ENCODE results near the gene ZFP1. TPM values are rescaled to one million over a fixed set of nuclear protein-coding genes. Genes with fewer than 3 reads are reported as not detected.

The ZFP1 gene
- total RNA-seq, 1 experiment from 2014 or later = 9.7 TPM

DNA sequence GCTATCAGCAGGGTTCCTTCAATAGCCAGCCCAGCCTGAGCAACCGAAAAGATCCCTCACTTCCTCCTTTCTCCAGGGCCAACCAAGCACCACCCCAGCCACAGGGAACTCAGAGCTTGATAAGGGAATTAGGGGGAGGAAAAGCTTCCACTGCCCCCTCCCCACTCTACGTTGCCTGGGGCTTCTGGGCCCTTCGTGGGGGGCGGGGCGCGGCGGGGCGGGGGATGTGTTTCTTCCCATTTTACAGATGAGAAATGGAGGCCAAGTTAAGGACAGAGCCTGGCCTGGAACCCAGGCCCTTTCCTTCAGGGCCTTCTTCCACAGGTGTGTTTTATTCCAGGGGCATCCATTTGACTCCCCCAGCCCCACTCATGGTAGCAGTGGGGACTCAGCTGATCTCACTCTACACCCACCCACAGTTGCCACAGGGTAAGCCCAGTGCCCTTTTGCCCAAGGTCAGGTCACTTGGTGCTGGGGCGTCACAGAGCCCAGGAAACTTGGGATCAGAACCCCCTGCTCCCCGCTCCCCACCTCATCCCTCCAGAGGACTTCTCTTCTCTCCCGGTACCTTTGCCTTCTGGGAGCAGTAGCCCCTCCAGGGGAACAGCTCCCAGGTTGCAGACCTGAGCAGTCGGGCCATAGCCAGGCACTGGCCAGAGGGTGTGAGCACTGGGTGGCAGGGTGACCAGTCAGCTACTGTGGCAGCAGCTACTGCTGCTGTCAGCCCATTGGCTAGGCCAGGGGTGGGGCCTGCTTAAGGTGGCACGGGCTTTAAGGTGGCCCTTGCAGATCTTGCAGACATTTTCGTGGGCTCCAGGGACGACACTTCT lies 32.0 kb upstream of the ZFP1 start, which contains the start of gene LDHD:
Gene LDHD (minus strand): TSS at position 700 of the 830 bp plus-strand sequence. CDS start 60 bp downstream, at position 640.
- H3K27ac Mint-ChIP-seq = peak within 1 kb of the TSS; percentile 92
- H3K9me3 Mint-ChIP-seq = peaks cover 1% of the 10 kb centered on the region

GRCh38 chr16:75116911-75117245 lies 31.4 kb upstream of the ZFP1 start:
- no peaks in the 10 kb centered on the region for H3K27me3 Mint-ChIP-seq (ENCODE audit: low read depth)
- H3K4me3 Mint-ChIP-seq = peak overlapping the region; percentile 69
- DNase-seq (ENCODE audit: low spot score) (no peak), ATAC-seq (peak; percentile 6)
- POLR2A ChIA-PET = no interaction called here
- H3K36me3 Mint-ChIP-seq = peaks cover 6% of the 10 kb centered on the region
- CTCF ChIA-PET = interaction anchor here (1.2 kb wide), 2 partner anchors 118 to 254 kb away, joined by 3 read pairs; partner anchors contain the start of gene ZNRF1
- peaks cover 6% of the 10 kb centered on the region for H3K9me3 Mint-ChIP-seq
- H3K27ac Mint-ChIP-seq = peak overlapping the region; percentile 92
- H3K4me1 Mint-ChIP-seq = peaks cover 57% of the 10 kb centered on the region
- TF ChIP-seq, protein P1, sequence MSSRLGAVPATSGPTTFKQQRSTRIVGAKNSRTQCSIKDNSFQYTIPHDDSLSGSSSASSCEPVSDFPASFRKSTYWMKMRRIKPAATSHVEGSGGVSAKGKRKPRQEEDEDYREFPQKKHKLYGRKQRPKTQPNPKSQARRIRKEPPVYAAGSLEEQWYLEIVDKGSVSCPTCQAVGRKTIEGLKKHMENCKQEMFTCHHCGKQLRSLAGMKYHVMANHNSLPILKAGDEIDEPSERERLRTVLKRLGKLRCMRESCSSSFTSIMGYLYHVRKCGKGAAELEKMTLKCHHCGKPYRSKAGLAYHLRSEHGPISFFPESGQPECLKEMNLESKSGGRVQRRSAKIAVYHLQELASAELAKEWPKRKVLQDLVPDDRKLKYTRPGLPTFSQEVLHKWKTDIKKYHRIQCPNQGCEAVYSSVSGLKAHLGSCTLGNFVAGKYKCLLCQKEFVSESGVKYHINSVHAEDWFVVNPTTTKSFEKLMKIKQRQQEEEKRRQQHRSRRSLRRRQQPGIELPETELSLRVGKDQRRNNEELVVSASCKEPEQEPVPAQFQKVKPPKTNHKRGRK (CRISPR knock-in tag; IDR thresholded peaks at IDR 0.05; ENCODE audit: borderline replicate concordance) = no peak
- no peak for TF ChIP-seq NR1H2 (CRISPR knock-in tag; IDR thresholded peaks at IDR 0.05)
- no peak for TF ChIP-seq PRRX2 (CRISPR knock-in tag; IDR thresholded peaks at IDR 0.05)
- no peak for TF ChIP-seq FOXK1 (CRISPR knock-in tag; IDR thresholded peaks at IDR 0.05)
- TF ChIP-seq KAT7 (CRISPR knock-in tag; IDR thresholded peaks at IDR 0.05; ENCODE audit: borderline replicate concordance) = no peak
- TF ChIP-seq PRDM15 (CRISPR knock-in tag; IDR thresholded peaks at IDR 0.05) = no peak
- TF ChIP-seq ZMAT4 (CRISPR knock-in tag; IDR thresholded peaks at IDR 0.05) = no peak
- TF ChIP-seq, protein P2, sequence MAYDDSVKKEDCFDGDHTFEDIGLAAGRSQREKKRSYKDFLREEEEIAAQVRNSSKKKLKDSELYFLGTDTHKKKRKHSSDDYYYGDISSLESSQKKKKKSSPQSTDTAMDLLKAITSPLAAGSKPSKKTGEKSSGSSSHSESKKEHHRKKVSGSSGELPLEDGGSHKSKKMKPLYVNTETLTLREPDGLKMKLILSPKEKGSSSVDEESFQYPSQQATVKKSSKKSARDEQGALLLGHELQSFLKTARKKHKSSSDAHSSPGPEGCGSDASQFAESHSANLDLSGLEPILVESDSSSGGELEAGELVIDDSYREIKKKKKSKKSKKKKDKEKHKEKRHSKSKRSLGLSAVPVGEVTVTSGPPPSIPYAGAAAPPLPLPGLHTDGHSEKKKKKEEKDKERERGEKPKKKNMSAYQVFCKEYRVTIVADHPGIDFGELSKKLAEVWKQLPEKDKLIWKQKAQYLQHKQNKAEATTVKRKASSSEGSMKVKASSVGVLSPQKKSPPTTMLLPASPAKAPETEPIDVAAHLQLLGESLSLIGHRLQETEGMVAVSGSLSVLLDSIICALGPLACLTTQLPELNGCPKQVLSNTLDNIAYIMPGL (CRISPR knock-in tag; IDR thresholded peaks at IDR 0.05) = no peak

More for the DNA sequence above, 32.0 kb upstream of the ZFP1 start, which contains the start of gene LDHD:
- Mint-ChIP-seq H3K27me3 (ENCODE audit: low read depth) (no peaks in the 10 kb centered on the region), H3K4me1 (peaks cover 62% of the 10 kb centered on the region), H3K36me3 (peaks cover 1% of the 10 kb centered on the region), H3K4me3 (peak within 1 kb of the TSS; percentile 69)
- ATAC-seq = peak; percentile 78
- peak; percentile 70 for DNase-seq (ENCODE audit: low spot score)
- ChIA-PET CTCF (interaction anchor here (1.2 kb wide), 2 partner anchors 118 to 254 kb away, joined by 3 read pairs; partner anchors contain the start of gene ZNRF1), POLR2A (interaction anchor here (0.7 kb wide), 1 partner anchor 131 kb away, joined by 4 read pairs; the partner anchor contains the start of gene WDR59)
- TF ChIP-seq NFYB (CRISPR knock-in tag; conservative IDR thresholded peaks at IDR 0.05; ENCODE audit: low read depth) = 0 out of 2 replicates have a peak, but pooled peaks have one; percentile 25
- 0 out of 2 replicates have a peak, but pooled peaks have one; percentile 17 for TF ChIP-seq SP1 (CRISPR knock-in tag; conservative IDR thresholded peaks at IDR 0.05)
- 0 out of 2 replicates have a peak, but pooled peaks have one; percentile 19 for TF ChIP-seq GABPB1 (CRISPR knock-in tag; IDR thresholded peaks at IDR 0.05)
- TF ChIP-seq NR3C1 (CRISPR knock-in tag; conservative IDR thresholded peaks at IDR 0.05; ENCODE audit: low read depth) = no peak
- no peak for TF ChIP-seq ATF3 (CRISPR knock-in tag; conservative IDR thresholded peaks at IDR 0.05)
- TF ChIP-seq E2F4 (CRISPR knock-in tag; IDR thresholded peaks at IDR 0.05; ENCODE audit: borderline replicate concordance, low read depth) = no peak
- TF ChIP-seq PRRX2 (CRISPR knock-in tag; IDR thresholded peaks at IDR 0.05) = no peak
- TF ChIP-seq, protein P3, sequence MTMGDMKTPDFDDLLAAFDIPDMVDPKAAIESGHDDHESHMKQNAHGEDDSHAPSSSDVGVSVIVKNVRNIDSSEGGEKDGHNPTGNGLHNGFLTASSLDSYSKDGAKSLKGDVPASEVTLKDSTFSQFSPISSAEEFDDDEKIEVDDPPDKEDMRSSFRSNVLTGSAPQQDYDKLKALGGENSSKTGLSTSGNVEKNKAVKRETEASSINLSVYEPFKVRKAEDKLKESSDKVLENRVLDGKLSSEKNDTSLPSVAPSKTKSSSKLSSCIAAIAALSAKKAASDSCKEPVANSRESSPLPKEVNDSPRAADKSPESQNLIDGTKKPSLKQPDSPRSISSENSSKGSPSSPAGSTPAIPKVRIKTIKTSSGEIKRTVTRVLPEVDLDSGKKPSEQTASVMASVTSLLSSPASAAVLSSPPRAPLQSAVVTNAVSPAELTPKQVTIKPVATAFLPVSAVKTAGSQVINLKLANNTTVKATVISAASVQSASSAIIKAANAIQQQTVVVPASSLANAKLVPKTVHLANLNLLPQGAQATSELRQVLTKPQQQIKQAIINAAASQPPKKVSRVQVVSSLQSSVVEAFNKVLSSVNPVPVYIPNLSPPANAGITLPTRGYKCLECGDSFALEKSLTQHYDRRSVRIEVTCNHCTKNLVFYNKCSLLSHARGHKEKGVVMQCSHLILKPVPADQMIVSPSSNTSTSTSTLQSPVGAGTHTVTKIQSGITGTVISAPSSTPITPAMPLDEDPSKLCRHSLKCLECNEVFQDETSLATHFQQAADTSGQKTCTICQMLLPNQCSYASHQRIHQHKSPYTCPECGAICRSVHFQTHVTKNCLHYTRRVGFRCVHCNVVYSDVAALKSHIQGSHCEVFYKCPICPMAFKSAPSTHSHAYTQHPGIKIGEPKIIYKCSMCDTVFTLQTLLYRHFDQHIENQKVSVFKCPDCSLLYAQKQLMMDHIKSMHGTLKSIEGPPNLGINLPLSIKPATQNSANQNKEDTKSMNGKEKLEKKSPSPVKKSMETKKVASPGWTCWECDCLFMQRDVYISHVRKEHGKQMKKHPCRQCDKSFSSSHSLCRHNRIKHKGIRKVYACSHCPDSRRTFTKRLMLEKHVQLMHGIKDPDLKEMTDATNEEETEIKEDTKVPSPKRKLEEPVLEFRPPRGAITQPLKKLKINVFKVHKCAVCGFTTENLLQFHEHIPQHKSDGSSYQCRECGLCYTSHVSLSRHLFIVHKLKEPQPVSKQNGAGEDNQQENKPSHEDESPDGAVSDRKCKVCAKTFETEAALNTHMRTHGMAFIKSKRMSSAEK (CRISPR knock-in tag; IDR thresholded peaks at IDR 0.05; ENCODE audit: borderline replicate concordance) = no peak
